NB4 (cell line): Measurements from ENCODE around the gene GABBR1.

Experiments
- DNase-seq: peaks from one replicate; pipeline ENCODE4 v3.0.0; 2010; ENCODE audit warnings: low read depth
- H3K4me3 ChIP-seq: one replicate; pipeline ENCODE4 v1.5.1; 2011; ENCODE audit warnings: mild to moderate bottlenecking, low read depth, low read length, moderate library complexity
- MYC ChIP-seq: IDR thresholded peaks from 2 replicates; pipeline ENCODE4 v1.6.1; 2011; ENCODE audit warnings: low read depth, low read length
- POLR2A ChIP-seq: IDR thresholded peaks from 2 replicates; pipeline ENCODE4 v1.6.1; 2011; ENCODE audit warnings: mild to moderate bottlenecking; ENCODE audit not compliant: insufficient read length; ENCODE audit errors: extremely low read depth
- TF ChIP-seq, protein P1 (sequence below): IDR thresholded peaks from one replicate; pipeline ENCODE4 v1.5.1; 2012; ENCODE audit warnings: low read depth, low read length
- TF ChIP-seq, protein P2 (sequence below): IDR thresholded peaks from 2 replicates; pipeline ENCODE4 v1.6.1; 2011; ENCODE audit warnings: low read depth, low read length

The GABBR1 gene

DNA sequence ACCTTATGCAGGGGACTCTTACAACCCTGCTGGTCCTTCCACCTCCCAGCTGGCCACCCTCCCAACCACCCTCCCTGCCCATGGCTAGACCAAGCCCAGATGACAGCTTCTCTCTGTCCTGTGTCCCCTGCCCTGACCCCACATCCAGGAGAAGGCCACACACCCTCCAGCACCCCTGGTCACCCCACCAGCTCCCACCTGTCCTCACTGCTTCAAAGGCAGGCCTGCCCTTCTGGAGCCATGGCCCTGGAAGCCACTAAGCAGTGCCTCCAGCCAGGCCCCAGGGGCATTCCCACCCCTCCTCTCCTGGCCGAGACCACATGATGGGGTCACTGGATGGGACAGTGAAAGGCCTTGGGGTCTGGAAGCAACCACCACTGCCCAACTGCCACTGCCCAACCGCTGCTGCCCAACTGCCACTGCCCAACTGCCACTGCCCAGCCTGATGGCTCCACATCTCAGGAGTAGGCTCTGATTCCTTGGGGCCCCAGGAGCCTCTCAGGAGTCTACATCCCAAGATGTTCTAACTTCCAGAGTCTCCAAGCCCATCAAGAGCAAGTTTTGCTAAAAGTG, 103.9 kb downstream of the GABBR1 start:
- no peak for DNase-seq
- no peak overlapping the region for H3K4me3 ChIP-seq
- TF ChIP-seq POLR2A (no peak), MYC (no peak)
- TF ChIP-seq, protein P1, sequence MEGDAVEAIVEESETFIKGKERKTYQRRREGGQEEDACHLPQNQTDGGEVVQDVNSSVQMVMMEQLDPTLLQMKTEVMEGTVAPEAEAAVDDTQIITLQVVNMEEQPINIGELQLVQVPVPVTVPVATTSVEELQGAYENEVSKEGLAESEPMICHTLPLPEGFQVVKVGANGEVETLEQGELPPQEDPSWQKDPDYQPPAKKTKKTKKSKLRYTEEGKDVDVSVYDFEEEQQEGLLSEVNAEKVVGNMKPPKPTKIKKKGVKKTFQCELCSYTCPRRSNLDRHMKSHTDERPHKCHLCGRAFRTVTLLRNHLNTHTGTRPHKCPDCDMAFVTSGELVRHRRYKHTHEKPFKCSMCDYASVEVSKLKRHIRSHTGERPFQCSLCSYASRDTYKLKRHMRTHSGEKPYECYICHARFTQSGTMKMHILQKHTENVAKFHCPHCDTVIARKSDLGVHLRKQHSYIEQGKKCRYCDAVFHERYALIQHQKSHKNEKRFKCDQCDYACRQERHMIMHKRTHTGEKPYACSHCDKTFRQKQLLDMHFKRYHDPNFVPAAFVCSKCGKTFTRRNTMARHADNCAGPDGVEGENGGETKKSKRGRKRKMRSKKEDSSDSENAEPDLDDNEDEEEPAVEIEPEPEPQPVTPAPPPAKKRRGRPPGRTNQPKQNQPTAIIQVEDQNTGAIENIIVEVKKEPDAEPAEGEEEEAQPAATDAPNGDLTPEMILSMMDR = no peak
- TF ChIP-seq, protein P2, sequence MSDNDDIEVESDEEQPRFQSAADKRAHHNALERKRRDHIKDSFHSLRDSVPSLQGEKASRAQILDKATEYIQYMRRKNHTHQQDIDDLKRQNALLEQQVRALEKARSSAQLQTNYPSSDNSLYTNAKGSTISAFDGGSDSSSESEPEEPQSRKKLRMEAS = no peak

DNA sequence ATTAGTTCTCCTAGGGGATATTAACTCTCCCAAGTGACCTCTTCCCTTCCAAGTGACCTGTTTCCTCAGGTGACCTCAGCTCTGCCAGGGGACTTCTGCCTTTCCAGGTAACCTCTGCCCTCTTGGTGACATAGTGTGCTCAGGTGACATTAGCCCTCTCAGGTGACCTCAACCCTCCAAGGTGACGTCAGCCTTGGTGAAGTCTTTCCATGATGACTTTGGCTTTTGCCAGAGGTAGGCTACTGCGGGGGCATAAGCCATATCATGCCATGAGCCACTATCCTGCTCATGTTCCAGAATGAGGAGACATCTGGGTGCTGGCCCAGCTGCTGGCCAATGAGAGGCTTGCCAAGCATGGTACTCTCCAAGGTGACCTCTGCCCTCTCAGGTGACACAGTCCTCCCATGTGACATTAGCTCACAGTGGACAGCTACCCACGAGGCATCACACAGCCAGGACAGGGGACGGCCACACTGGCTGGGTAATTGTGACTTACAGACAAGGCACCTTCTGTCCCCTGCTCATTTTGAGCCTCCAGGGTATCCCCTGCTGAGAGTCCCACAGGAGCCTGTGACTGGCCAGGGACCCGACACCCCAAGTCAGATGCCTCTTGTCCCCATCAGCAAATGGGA, 104.6 kb downstream of the GABBR1 start:
- DNase-seq = no peak
- TF ChIP-seq, protein P1 = no peak
- no peak for TF ChIP-seq MYC
- TF ChIP-seq, protein P2 = no peak
- TF ChIP-seq POLR2A = no peak
- no peak overlapping the region for H3K4me3 ChIP-seq

GRCh38 chr6:29527564-29527963, 105.4 kb downstream of the GABBR1 start:
- H3K4me3 ChIP-seq = no peak overlapping the region
- no peak for TF ChIP-seq POLR2A
- TF ChIP-seq, protein P1 = no peak
- TF ChIP-seq, protein P2 = no peak
- TF ChIP-seq MYC = no peak
- DNase-seq = no peak

- no peak for DNase-seq
- no peak for TF ChIP-seq MYC
- TF ChIP-seq, protein P1 = no peak
- TF ChIP-seq POLR2A = no peak
- TF ChIP-seq, protein P2 = no peak
These were observed 105.9 kb downstream of the GABBR1 start for GRCh38 chr6:29527126-29527525.

GRCh38 chr6:29525311-29525639, 107.7 kb downstream of the GABBR1 start:
- H3K4me3 ChIP-seq = no peak overlapping the region
- DNase-seq = no peak
- TF ChIP-seq POLR2A (no peak), MYC (no peak)
- TF ChIP-seq, protein P2 = no peak
- TF ChIP-seq, protein P1 = no peak

More at GRCh38 chr6:29527126-29527525, 105.9 kb downstream of the GABBR1 start:
- no peak overlapping the region for H3K4me3 ChIP-seq
